HepG2 (cell line): ENCODE measurements around the gene NME1. TPM values are rescaled to one million over a fixed set of nuclear protein-coding genes. Genes with fewer than 3 reads are reported as not detected.

ENCODE experiments used
- AGO1 ChIP-seq: fragments of 200-400 bp; formaldehyde crosslinking; IDR thresholded peaks from 2 replicates; pipeline ENCODE4 v1.6.1; 2017; ENCODE audit warnings: mild to moderate bottlenecking, low read depth, low read length, moderate library complexity; ENCODE audit not compliant: poor library complexity, severe bottlenecking
- AGO2 ChIP-seq: fragments of 200-400 bp; formaldehyde crosslinking; optimal IDR thresholded peaks from 2 replicates; pipeline ENCODE3; 2017; ENCODE audit warnings: mild to moderate bottlenecking, low read depth, low read length, moderate library complexity
- CBX5 ChIP-seq: sonication (generic); formaldehyde crosslinking; IDR thresholded peaks from 2 replicates; pipeline ENCODE4 v1.4.0; 2020; ENCODE audit warnings: missing genetic modification reagents, borderline replicate concordance
- CREB1 ChIP-seq, 2 experiments: fragments of 450-650 bp in 1 of 2; IDR thresholded peaks; 2 replicates each; pipeline ENCODE4 v1.6.1; 2016 to 2017; ENCODE audit warnings: control low read depth in 1 of 2, mild to moderate bottlenecking in 1 of 2, missing compliant biosample characterization in 1 of 2, missing genetic modification characterization in 1 of 2
- FOXK1 ChIP-seq: sonication (generic); formaldehyde crosslinking; IDR thresholded peaks from 2 replicates; pipeline ENCODE4 v1.4.0; 2020; ENCODE audit warnings: low read depth, missing genetic modification reagents, borderline replicate concordance
- GMEB2 ChIP-seq: IDR thresholded peaks from 2 replicates; pipeline ENCODE4 v1.6.1; 2016; ENCODE audit warnings: missing biosample characterization, missing genetic modification reagents, low read depth
- GTF3A ChIP-seq: sonication (generic); formaldehyde crosslinking; conservative IDR thresholded peaks from 2 replicates; pipeline ENCODE4 v1.4.0; 2020; ENCODE audit warnings: mild to moderate bottlenecking, missing genetic modification reagents
- KAT8 ChIP-seq: IDR thresholded peaks from 2 replicates; pipeline ENCODE4 v1.6.1; 2016; ENCODE audit warnings: missing genetic modification reagents, missing compliant biosample characterization
- MED1 ChIP-seq: sonication (generic); formaldehyde crosslinking; IDR thresholded peaks from 2 replicates; pipeline ENCODE4 v1.4.0; 2020; ENCODE audit warnings: missing genetic modification reagents
- YY1 ChIP-seq: IDR thresholded peaks from 2 replicates; pipeline ENCODE4 v1.6.1; 2011; ENCODE audit warnings: low read length, low read depth, moderate library complexity, mild to moderate bottlenecking; ENCODE audit not compliant: insufficient read depth, insufficient replicate concordance
- ZBTB46 ChIP-seq: sonication (generic); formaldehyde crosslinking; IDR thresholded peaks from 2 replicates; pipeline ENCODE4 v1.4.0; 2020; ENCODE audit warnings: mild to moderate bottlenecking, missing genetic modification reagents, borderline replicate concordance
- ZC3H13 ChIP-seq: sonication (generic); formaldehyde crosslinking; IDR thresholded peaks from 2 replicates; pipeline ENCODE4 v1.8.1; 2023; ENCODE audit warnings: mild to moderate bottlenecking, missing genetic modification reagents, moderate library complexity
- ZNF234 ChIP-seq: sonication (generic); formaldehyde crosslinking; conservative IDR thresholded peaks from 2 replicates; pipeline ENCODE4 v1.5.1; 2020; ENCODE audit warnings: mild to moderate bottlenecking, missing genetic modification reagents
- ZNF335 ChIP-seq: sonication (generic); formaldehyde crosslinking; IDR thresholded peaks from 2 replicates; pipeline ENCODE4 v1.4.0; 2020; ENCODE audit warnings: missing genetic modification reagents
- ZNF44 ChIP-seq: sonication (generic); formaldehyde crosslinking; IDR thresholded peaks from 2 replicates; pipeline ENCODE4 v1.5.1; 2020; ENCODE audit warnings: mild to moderate bottlenecking, missing genetic modification reagents
- ZNF484 ChIP-seq: sonication (generic); formaldehyde crosslinking; IDR thresholded peaks from 2 replicates; pipeline ENCODE4 v1.5.1; 2020; ENCODE audit warnings: mild to moderate bottlenecking, low read depth, missing genetic modification reagents, borderline replicate concordance
- ZNF597 ChIP-seq: sonication (generic); formaldehyde crosslinking; IDR thresholded peaks from 2 replicates; pipeline ENCODE4 v1.5.0; 2020; ENCODE audit warnings: missing genetic modification reagents
- ZNF703 ChIP-seq: sonication (generic); formaldehyde crosslinking; IDR thresholded peaks from 2 replicates; pipeline ENCODE4 v1.5.1; 2020; ENCODE audit warnings: missing genetic modification reagents, mild to moderate bottlenecking, moderate library complexity, borderline replicate concordance
- ZNF782 ChIP-seq: sonication (generic); formaldehyde crosslinking; IDR thresholded peaks from 2 replicates; pipeline ENCODE4 v1.4.0; 2020; ENCODE audit warnings: missing genetic modification reagents, mild to moderate bottlenecking, borderline replicate concordance
- polyA plus RNA-seq, 8 experiments: library from polyadenylated mRNA; depleted of rRNA in 3 of 8; stranded (reverse) in 7 of 8; unstranded in 1 of 8; fragments of >200 nt; fragmentation: Illumina TruSeq in 4 of 8; extraction: Trizol in 4 of 8; gene quantifications; 2 replicates each; pipeline versions ENCODE4 v1.2.1 to v1.2.3, GENCODE V29; 2011 to 2016; ENCODE audit warnings: low read depth in 4 of 8, missing spikeins in 1 of 8, mixed read lengths in 1 of 8; ENCODE audit not compliant: insufficient read depth in 1 of 8
- total RNA-seq, 5 experiments: library from RNA; depleted of rRNA; stranded (reverse); fragments of >200 nt; fragmentation: Illumina TruSeq; extraction: Trizol; gene quantifications; 2 replicates each; pipeline ENCODE4 v1.2.3, GENCODE V29; 2016; ENCODE audit warnings: low read depth in 1 of 5
- TF ChIP-seq, protein P1 (sequence below): sonication (generic); formaldehyde crosslinking; conservative IDR thresholded peaks from 2 replicates; pipeline ENCODE4 v1.5.0; 2020; ENCODE audit warnings: missing genetic modification reagents
- TF ChIP-seq, protein P2 (sequence below): sonication (generic); formaldehyde crosslinking; IDR thresholded peaks from 2 replicates; pipeline ENCODE4 v1.8.1; 2022; ENCODE audit warnings: mild to moderate bottlenecking, missing genetic modification reagents

NME1 gene
- total and polyA plus RNA-seq, 2 of the 13 experiments (the other 11 are each of a cell fraction or from before 2014, with no cell fraction given), result 295 to 516 TPM

DNA sequence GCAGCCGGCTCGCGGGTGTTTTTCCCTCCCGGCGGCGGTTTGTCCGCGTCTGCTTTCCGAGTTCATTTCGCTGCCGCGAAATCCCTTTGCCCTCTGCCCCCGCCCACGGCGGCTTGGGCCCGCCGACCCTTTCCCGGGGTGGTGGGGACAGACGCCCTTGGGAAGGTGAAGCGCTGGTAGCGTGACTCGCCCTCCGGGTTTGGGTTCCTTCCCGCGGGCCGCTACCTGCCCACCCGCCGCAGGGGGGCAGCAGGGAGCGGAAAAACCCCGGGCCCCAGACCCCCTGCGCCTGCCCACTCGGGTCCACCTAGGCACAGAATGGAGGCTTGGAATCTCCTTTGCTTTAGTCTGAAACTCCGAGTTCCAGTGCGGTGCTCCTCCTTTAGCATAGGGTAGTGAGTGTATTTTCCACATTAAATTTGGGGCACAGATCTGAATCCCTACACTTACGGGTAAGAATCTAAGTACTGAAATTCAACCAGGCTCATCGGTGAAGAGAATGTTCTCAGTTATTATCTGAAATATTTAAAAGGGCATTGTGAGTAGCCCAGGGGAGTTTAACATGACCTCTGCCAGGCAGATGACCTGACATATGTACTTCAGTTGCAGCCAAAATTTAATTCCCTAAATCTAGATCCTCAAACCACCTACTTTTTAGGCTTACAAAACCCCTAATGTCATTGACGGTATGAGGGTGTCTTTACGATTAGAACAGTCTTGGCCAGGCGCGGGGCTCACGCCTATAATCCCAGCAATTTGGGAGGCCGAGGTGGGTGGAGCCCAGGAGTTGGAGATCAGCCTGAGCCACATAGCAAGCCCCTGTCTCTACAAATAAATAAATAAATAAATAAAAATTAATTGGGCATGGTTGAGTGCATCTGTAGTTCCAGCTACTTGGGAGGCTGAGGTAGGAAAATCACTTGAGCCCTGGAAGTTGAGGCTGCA lies 13.9 kb downstream of the NME1 start (continued):
- TF ChIP-seq GMEB2 (no peak), AGO2 (peak; percentile 91), CBX5 (no peak), FOXK1 (CRISPR knock-in tag) (no peak), ZNF703 (CRISPR knock-in tag) (no peak), ZNF234 (no peak; the same call in 1 of the 2 replicates), MED1 (CRISPR knock-in tag) (peak; percentile 41), ZNF597 (no peak), ZNF44 (CRISPR knock-in tag) (peak; percentile 69; the same call in 1 of the 2 replicates), ZC3H13 (CRISPR knock-in tag) (no peak), ZNF484 (CRISPR knock-in tag) (no peak), GTF3A (CRISPR knock-in tag) (peak; percentile 76; the same call in 1 of the 2 replicates), YY1 (peak; percentile 46), ZBTB46 (CRISPR knock-in tag) (no peak), CREB1 (IDR thresholded peaks at IDR 0.05) (no peak), CREB1 (CRISPR knock-in tag; IDR thresholded peaks at IDR 0.05) (no peak), ZNF335 (CRISPR knock-in tag) (no peak), AGO1 (no peak), KAT8 (CRISPR knock-in tag) (0 out of 2 replicates have a peak, but pooled peaks have one; percentile 15), ZNF782 (CRISPR knock-in tag) (0 out of 2 replicates have a peak, but pooled peaks have one; percentile 10)
- TF ChIP-seq, protein P1, sequence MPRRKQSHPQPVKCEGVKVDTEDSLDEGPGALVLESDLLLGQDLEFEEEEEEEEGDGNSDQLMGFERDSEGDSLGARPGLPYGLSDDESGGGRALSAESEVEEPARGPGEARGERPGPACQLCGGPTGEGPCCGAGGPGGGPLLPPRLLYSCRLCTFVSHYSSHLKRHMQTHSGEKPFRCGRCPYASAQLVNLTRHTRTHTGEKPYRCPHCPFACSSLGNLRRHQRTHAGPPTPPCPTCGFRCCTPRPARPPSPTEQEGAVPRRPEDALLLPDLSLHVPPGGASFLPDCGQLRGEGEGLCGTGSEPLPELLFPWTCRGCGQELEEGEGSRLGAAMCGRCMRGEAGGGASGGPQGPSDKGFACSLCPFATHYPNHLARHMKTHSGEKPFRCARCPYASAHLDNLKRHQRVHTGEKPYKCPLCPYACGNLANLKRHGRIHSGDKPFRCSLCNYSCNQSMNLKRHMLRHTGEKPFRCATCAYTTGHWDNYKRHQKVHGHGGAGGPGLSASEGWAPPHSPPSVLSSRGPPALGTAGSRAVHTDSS (CRISPR knock-in tag), result no peak
- TF ChIP-seq, protein P2, sequence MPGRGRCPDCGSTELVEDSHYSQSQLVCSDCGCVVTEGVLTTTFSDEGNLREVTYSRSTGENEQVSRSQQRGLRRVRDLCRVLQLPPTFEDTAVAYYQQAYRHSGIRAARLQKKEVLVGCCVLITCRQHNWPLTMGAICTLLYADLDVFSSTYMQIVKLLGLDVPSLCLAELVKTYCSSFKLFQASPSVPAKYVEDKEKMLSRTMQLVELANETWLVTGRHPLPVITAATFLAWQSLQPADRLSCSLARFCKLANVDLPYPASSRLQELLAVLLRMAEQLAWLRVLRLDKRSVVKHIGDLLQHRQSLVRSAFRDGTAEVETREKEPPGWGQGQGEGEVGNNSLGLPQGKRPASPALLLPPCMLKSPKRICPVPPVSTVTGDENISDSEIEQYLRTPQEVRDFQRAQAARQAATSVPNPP (CRISPR knock-in tag), result no peak; the same call in 1 of the 2 replicates
